IMR-90 (cell line): ENCODE measurements around the gene CD320. TPM values are rescaled to one million over a fixed set of nuclear protein-coding genes. Genes with fewer than 3 reads are reported as not detected.
"Not testable (repeated sequence)": the region's sequence is repeated elsewhere in the genome, so short reads cannot be mapped to it uniquely, and the experiment has no call there.

Source experiments
- ATAC-seq: fragments of 200-7000 bp; cut with Tn5 transposase; 2 replicates; pipeline ENCODE4 v1.9.1; 2020; ENCODE audit warnings: low read depth, mild to moderate bottlenecking, moderate library complexity
- BruUV-seq: library from RNA; stranded (reverse); fragments of 400-500 nt; replicated peaks from 2 replicates; lab custom pipeline; 2021; lab: Mats Ljungman, UMichigan
- CTCF ChIA-PET: fragments of 300-600 bp; formaldehyde crosslinking; extraction: SDS; loops from one replicate; lab custom pipeline; 2021; ENCODE audit warnings: antibody characterized with exemption; lab: Yijun Ruan, JAX
- POLR2A ChIA-PET: fragments of 300-600 bp; sonication (Branson Sonifier 250); formaldehyde crosslinking; loops from one replicate; lab custom pipeline; 2022; ENCODE audit warnings: antibody characterized with exemption; ENCODE audit not compliant: unreplicated experiment; lab: Charles Lee
- DNase-seq: peaks from one replicate; pipeline ENCODE4 v3.0.0; 2013
- H2AFZ ChIP-seq: replicated peaks from 2 replicates; pipeline ENCODE3; 2013; ENCODE audit warnings: low read length, mild to moderate bottlenecking; ENCODE audit not compliant: poor library complexity
- H2AK5ac ChIP-seq: 2 replicates; pipeline ENCODE4 v1.6.1; 2013; ENCODE audit warnings: low read depth, low read length, inconsistent platforms
- H2AK9ac ChIP-seq: replicated peaks from 2 replicates; pipeline ENCODE3; 2013; ENCODE audit warnings: mild to moderate bottlenecking, low read depth, low read length, moderate library complexity; ENCODE audit not compliant: poor library complexity
- H2BK120ac ChIP-seq: 2 replicates; pipeline ENCODE4 v1.6.1; 2013; ENCODE audit warnings: low read depth, low read length, inconsistent platforms
- H2BK15ac ChIP-seq: 3 replicates; pipeline ENCODE4 v1.6.1; 2013; ENCODE audit warnings: low read depth, low read length, inconsistent platforms
- H2BK20ac ChIP-seq: 2 replicates; pipeline ENCODE4 v1.6.1; 2013; ENCODE audit warnings: low read depth, mild to moderate bottlenecking, inconsistent platforms, low read length, moderate library complexity
- H2BK5ac ChIP-seq: 2 replicates; pipeline ENCODE4 v1.6.1; 2013; ENCODE audit warnings: mild to moderate bottlenecking, low read depth, low read length, inconsistent platforms; ENCODE audit not compliant: poor library complexity, severe bottlenecking
- H3K14ac ChIP-seq: replicated peaks from 2 replicates; pipeline ENCODE4 v1.6.1; 2013; ENCODE audit warnings: low read depth, low read length, inconsistent platforms
- H3K18ac ChIP-seq: 2 replicates; pipeline ENCODE4 v1.6.1; 2013; ENCODE audit warnings: low read depth, low read length, control low read depth
- H3K23ac ChIP-seq: 2 replicates; pipeline ENCODE4 v1.6.1; 2013; ENCODE audit warnings: low read depth, low read length, inconsistent platforms
- H3K27ac ChIP-seq: 2 replicates; pipeline ENCODE4 v1.5.1; 2013; ENCODE audit warnings: mild to moderate bottlenecking, control low read depth, low read length; ENCODE audit not compliant: insufficient read depth
- H3K27me3 ChIP-seq: 2 replicates; pipeline ENCODE4 v1.6.1; 2013; ENCODE audit warnings: low read length; ENCODE audit not compliant: control insufficient read depth, insufficient read depth
- H3K36me3 ChIP-seq: 2 replicates; pipeline ENCODE4 v1.6.1; 2013; ENCODE audit warnings: low read length, mixed read lengths; ENCODE audit not compliant: control insufficient read depth, insufficient read depth
- H3K4ac ChIP-seq: 2 replicates; pipeline ENCODE4 v1.6.1; 2013; ENCODE audit warnings: low read depth, low read length, inconsistent platforms
- H3K4me1 ChIP-seq: 2 replicates; pipeline ENCODE4 v1.6.1; 2013; ENCODE audit warnings: low read length, mixed read lengths; ENCODE audit not compliant: control insufficient read depth, insufficient read depth
- H3K4me2 ChIP-seq: 2 replicates; pipeline ENCODE4 v1.6.1; 2013; ENCODE audit warnings: low read depth, mild to moderate bottlenecking, control low read depth, low read length, moderate library complexity
- H3K4me3 ChIP-seq: 2 replicates; pipeline ENCODE4 v1.5.1; 2013; ENCODE audit warnings: low read depth, mild to moderate bottlenecking, control low read depth, low read length, moderate library complexity; ENCODE audit not compliant: insufficient read depth
- H3K56ac ChIP-seq: 2 replicates; pipeline ENCODE4 v1.6.1; 2013; ENCODE audit warnings: low read length, inconsistent platforms; ENCODE audit not compliant: insufficient read depth; ENCODE audit errors: extremely low read depth
- H3K79me1 ChIP-seq, 2 experiments: 2 replicates each; pipeline ENCODE4 v1.6.1; 2013; ENCODE audit warnings: low read length in 2 of 2, inconsistent platforms in 1 of 2, low read depth in 1 of 2
- H3K9ac ChIP-seq: 2 replicates; pipeline ENCODE4 v1.6.1; 2013; ENCODE audit warnings: low read depth, low read length, control low read depth
- H3K9me1 ChIP-seq: 2 replicates; pipeline ENCODE4 v1.6.1; 2013; ENCODE audit warnings: low read length, inconsistent platforms; ENCODE audit not compliant: insufficient read depth
- H3K9me3 ChIP-seq: 2 replicates; pipeline ENCODE4 v1.6.1; 2013; ENCODE audit warnings: low read length; ENCODE audit not compliant: control insufficient read depth, insufficient read depth
- H4K20me1 ChIP-seq: 2 replicates; pipeline ENCODE4 v1.6.1; 2013; ENCODE audit warnings: low read length, inconsistent platforms; ENCODE audit not compliant: insufficient read depth
- H4K5ac ChIP-seq: 2 replicates; pipeline ENCODE4 v1.6.1; 2013; ENCODE audit warnings: mild to moderate bottlenecking, low read depth, low read length, control low read depth
- H4K8ac ChIP-seq, 2 experiments: 2 replicates each; pipeline ENCODE4 v1.6.1; 2013; ENCODE audit warnings: low read depth in 2 of 2, low read length in 2 of 2, control low read depth in 1 of 2, inconsistent platforms in 1 of 2
- H4K91ac ChIP-seq: 2 replicates; pipeline ENCODE4 v1.6.1; 2013; ENCODE audit warnings: low read depth, low read length, inconsistent platforms; ENCODE audit not compliant: insufficient read depth
- RAD21 ChIP-seq: IDR thresholded peaks from 2 replicates; pipeline ENCODE4 v1.6.1; 2012; ENCODE audit warnings: low read length, improper control_type of control experiment
- WGBS, 2 experiments: methylation state at CpG; one replicate each; pipeline versions ENCODE4 v1.1.5 to v1.1.7; 2013; ENCODE audit warnings: missing lambda C conversion rate in 2 of 2; ENCODE audit not compliant: insufficient read length in 1 of 2; ENCODE audit errors: extremely low coverage in 2 of 2; 5-methylcytosine and 5-hydroxymethylcytosine counted together
- dilution Hi-C: fragments of 300-500 bp; cut with HindIII; formaldehyde crosslinking; loops from one replicate; pipeline ENCODE4 v1.14.3; 2018; ENCODE audit warnings: low sequenced_read_pairs; ENCODE audit not compliant: unreplicated experiment
- in situ Hi-C: fragments of 300-500 bp; cut with MboI; formaldehyde crosslinking; loops from 3 replicates; pipeline ENCODE4 v1.14.3; 2019; ENCODE audit warnings: low sequenced_read_pairs, inconsistent platforms, mixed read lengths
- intact Hi-C: fragments of 100-400 bp; cut with micrococcal nuclease; formaldehyde crosslinking; loops from 2 replicates; pipeline ENCODE4 v1.10.0; 2022
- polyA plus RNA-seq, 3 experiments: library from polyadenylated mRNA; depleted of rRNA; stranded (reverse); fragments of >200 nt; gene quantifications; 2 replicates each; pipeline ENCODE4 v1.2.3, GENCODE V29; 2012; ENCODE audit warnings: low replicate concordance in 1 of 3
- total RNA-seq: library from RNA; depleted of rRNA; stranded (reverse); fragments of >200 nt; gene quantifications from 2 replicates; pipeline ENCODE4 v1.2.3, GENCODE V29; 2012

The CD320 gene
- total and polyA plus RNA-seq, 2 of the 4 experiments (the other 2 are of a cell fraction): 13.3 to 78.5 TPM

GRCh38 chr19:8316351-8317125 is 8.4 kb upstream of the CD320 start (continued):
- TF ChIP-seq RAD21: no peak

- H3K27me3 ChIP-seq, dilution Hi-C loops, H3K4me2 ChIP-seq, H4K8ac ChIP-seq, H4K91ac ChIP-seq, H3K9me1 ChIP-seq, H3K14ac ChIP-seq, H3K9ac ChIP-seq, H2BK15ac ChIP-seq, ATAC-seq, POLR2A ChIA-PET, H3K4me3 ChIP-seq, H3K56ac ChIP-seq, H2AK5ac ChIP-seq, H2BK120ac ChIP-seq, H2BK20ac ChIP-seq, H3K23ac ChIP-seq, in situ Hi-C loops, DNase-seq, H3K4me1 ChIP-seq, H3K4ac ChIP-seq, intact Hi-C loops, H4K5ac ChIP-seq, H3K9me3 ChIP-seq, H2BK5ac ChIP-seq, H3K18ac ChIP-seq, H4K20me1 ChIP-seq, BruUV-seq, H2AK9ac ChIP-seq, H2AFZ ChIP-seq, H3K27ac ChIP-seq: not testable (repeated sequence)
- Histone ChIP-seq H3K36me3 (peaks cover 29% of the 10 kb centered on the region), H3K79me1 (peaks cover 5 to 12% of the 10 kb centered on the region in 2 experiments; a peak in 3 of 4 replicates)
- CTCF ChIA-PET: interaction anchor here (0.6 kb wide), 1 partner anchor 792 kb away, joined by 3 read pairs; no protein-coding TSS in a partner anchor
- no CpG with 5 or more reads among the region's 11 CpGs for WGBS, 2 experiments
Measured at GRCh38 chr19:8314981-8315640, 7.0 kb upstream of the CD320 start.
